MCF 10A (cell line): ENCODE measurements around the gene FUBP3. TPM values are rescaled to one million over a fixed set of nuclear protein-coding genes. Genes with fewer than 3 reads are reported as not detected.

ENCODE experiments used
- BruUV-seq: library from RNA; stranded (reverse); fragments of 400-500 nt; replicated peaks from 2 replicates; lab custom pipeline; 2021; lab: Mats Ljungman, UMichigan
- CTCF ChIA-PET: fragments of 300-600 bp; sonication (Branson Sonifier 250); formaldehyde crosslinking; extraction: SDS; loops from one replicate; lab custom pipeline; 2021; ENCODE audit warnings: antibody characterized with exemption, inconsistent platforms; lab: Yijun Ruan, JAX
- POLR2A ChIA-PET: fragments of 300-600, 350-650 bp; sonication (Branson Sonifier 250); formaldehyde crosslinking; extraction: SDS; loops from one replicate; lab custom pipeline; 2020; ENCODE audit warnings: antibody characterized with exemption, inconsistent platforms; lab: Yijun Ruan, JAX
- DNase-seq: peaks from one replicate; pipeline ENCODE4 v3.0.0-alpha.2; 2018; ENCODE audit not compliant: unreplicated experiment
- H3K27ac Mint-ChIP-seq: one replicate; pipeline ENCODE4 v1.8.0; 2022; ENCODE audit warnings: mild to moderate bottlenecking, low read depth, mixed read lengths; ENCODE audit not compliant: unreplicated experiment
- H3K27me3 Mint-ChIP-seq: one replicate; pipeline ENCODE4 v1.8.0; 2022; ENCODE audit warnings: mixed read lengths; ENCODE audit not compliant: insufficient read depth, unreplicated experiment
- H3K36me3 Mint-ChIP-seq: one replicate; pipeline ENCODE4 v1.8.0; 2022; ENCODE audit warnings: mild to moderate bottlenecking, moderate library complexity, mixed read lengths; ENCODE audit not compliant: insufficient read depth, unreplicated experiment
- H3K4me1 Mint-ChIP-seq: one replicate; pipeline ENCODE4 v1.8.0; 2022; ENCODE audit warnings: mixed read lengths; ENCODE audit not compliant: insufficient read depth, unreplicated experiment
- H3K4me3 Mint-ChIP-seq: one replicate; pipeline ENCODE4 v1.8.0; 2022; ENCODE audit warnings: mild to moderate bottlenecking, moderate library complexity, mixed read lengths; ENCODE audit not compliant: unreplicated experiment
- H3K9me3 Mint-ChIP-seq: one replicate; pipeline ENCODE4 v1.8.0; 2022; ENCODE audit warnings: mixed read lengths; ENCODE audit not compliant: unreplicated experiment
- intact Hi-C: fragments of 100-400 bp; cut with micrococcal nuclease; formaldehyde crosslinking; loops from 2 replicates; pipeline ENCODE4 v1.14.1; 2022
- total RNA-seq: library from RNA; stranded (reverse); gene quantifications from 2 replicates; pipeline ENCODE4 v1.2.3, GENCODE V29; 2022
- TF ChIP-seq, protein P1 (sequence below): fragments of 200-600 bp; IDR thresholded peaks from one replicate; pipeline ENCODE4 v1.8.0; 2022; ENCODE audit warnings: antibody characterized with exemption, mild to moderate bottlenecking; ENCODE audit not compliant: unreplicated experiment

FUBP3 gene
- total RNA-seq, 1 experiment from 2014 or later = 58.0 TPM

DNA sequence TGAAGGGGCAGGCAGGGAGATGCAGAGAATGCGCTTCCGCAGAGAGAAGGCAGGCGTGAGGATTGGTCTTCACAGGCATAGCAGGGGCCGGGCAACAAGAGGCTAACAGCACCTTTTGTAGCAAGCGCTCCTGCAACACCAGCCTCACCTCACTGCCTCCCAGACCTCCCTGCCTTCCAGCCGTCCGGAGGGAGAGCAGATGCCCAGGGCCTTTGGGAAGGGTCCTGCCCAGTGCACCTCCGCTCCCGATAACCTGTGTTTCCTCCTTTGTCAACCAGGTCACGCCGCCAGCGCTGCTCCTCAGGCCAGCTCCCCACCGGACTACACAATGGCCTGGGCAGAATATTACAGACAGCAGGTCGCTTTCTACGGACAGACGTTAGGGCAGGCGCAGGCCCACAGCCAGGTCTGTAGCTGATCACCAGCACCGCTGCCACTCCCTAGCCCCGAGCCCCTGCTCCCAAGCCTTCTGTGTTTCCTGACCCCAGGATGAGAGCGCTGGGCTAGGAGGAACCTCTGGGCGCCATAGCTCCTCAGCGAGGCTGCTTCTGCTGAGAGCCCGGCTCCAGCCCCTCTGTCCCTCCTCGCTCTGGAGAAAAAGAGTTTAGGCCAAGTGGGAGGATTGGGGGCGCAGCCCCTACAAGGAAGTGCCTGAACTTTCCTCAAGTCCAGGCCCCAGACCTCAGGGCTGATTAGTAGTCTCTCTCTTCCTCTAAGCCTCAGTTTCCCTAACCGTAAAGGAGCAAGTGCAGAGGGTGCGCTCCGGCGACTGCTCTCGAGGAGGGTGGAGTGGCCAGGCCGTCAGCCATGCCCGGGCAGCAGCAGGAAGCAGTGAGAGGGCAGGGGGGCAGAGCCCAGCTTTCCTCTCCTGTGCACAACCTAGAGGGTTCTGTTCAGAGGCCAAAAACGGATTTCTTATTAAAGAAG lies 56.6 kb downstream of the FUBP3 start:
- H3K9me3 Mint-ChIP-seq = no peaks in the 10 kb centered on the region

GRCh38 chr9:130636648-130637020 lies 57.3 kb downstream of the FUBP3 start:
- Mint-ChIP-seq H3K36me3 (peaks cover 19% of the 10 kb centered on the region), H3K4me1 (no peaks in the 10 kb centered on the region), H3K27me3 (no peaks in the 10 kb centered on the region), H3K9me3 (no peaks in the 10 kb centered on the region), H3K27ac (no peak overlapping the region), H3K4me3 (no peak overlapping the region)
- ChIA-PET CTCF (no interaction called here), POLR2A (interaction anchor here (0.6 kb wide), 1 partner anchor 96 kb away, joined by 3 read pairs; no protein-coding TSS in a partner anchor)
- TF ChIP-seq, protein P1, sequence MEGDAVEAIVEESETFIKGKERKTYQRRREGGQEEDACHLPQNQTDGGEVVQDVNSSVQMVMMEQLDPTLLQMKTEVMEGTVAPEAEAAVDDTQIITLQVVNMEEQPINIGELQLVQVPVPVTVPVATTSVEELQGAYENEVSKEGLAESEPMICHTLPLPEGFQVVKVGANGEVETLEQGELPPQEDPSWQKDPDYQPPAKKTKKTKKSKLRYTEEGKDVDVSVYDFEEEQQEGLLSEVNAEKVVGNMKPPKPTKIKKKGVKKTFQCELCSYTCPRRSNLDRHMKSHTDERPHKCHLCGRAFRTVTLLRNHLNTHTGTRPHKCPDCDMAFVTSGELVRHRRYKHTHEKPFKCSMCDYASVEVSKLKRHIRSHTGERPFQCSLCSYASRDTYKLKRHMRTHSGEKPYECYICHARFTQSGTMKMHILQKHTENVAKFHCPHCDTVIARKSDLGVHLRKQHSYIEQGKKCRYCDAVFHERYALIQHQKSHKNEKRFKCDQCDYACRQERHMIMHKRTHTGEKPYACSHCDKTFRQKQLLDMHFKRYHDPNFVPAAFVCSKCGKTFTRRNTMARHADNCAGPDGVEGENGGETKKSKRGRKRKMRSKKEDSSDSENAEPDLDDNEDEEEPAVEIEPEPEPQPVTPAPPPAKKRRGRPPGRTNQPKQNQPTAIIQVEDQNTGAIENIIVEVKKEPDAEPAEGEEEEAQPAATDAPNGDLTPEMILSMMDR = no peak
- BruUV-seq = no TSS peak
- no peak for DNase-seq
- intact Hi-C loops = no loop called here

More for the DNA sequence above, 56.6 kb downstream of the FUBP3 start:
- H3K27me3 Mint-ChIP-seq = no peaks in the 10 kb centered on the region
- H3K4me1 Mint-ChIP-seq = no peaks in the 10 kb centered on the region
- H3K4me3 Mint-ChIP-seq = no peak overlapping the region
- TF ChIP-seq, protein P1 = no peak
- BruUV-seq = no TSS peak
- no peak overlapping the region for H3K27ac Mint-ChIP-seq
- CTCF ChIA-PET = interaction anchor here (0.5 kb wide), 1 partner anchor 25 kb away, joined by 4 read pairs; no protein-coding TSS in a partner anchor
- no peak for DNase-seq
- POLR2A ChIA-PET = interaction anchor here (0.6 kb wide), 1 partner anchor 96 kb away, joined by 3 read pairs; no protein-coding TSS in a partner anchor
- intact Hi-C loops = no loop called here
- peaks cover 25% of the 10 kb centered on the region for H3K36me3 Mint-ChIP-seq

DNA sequence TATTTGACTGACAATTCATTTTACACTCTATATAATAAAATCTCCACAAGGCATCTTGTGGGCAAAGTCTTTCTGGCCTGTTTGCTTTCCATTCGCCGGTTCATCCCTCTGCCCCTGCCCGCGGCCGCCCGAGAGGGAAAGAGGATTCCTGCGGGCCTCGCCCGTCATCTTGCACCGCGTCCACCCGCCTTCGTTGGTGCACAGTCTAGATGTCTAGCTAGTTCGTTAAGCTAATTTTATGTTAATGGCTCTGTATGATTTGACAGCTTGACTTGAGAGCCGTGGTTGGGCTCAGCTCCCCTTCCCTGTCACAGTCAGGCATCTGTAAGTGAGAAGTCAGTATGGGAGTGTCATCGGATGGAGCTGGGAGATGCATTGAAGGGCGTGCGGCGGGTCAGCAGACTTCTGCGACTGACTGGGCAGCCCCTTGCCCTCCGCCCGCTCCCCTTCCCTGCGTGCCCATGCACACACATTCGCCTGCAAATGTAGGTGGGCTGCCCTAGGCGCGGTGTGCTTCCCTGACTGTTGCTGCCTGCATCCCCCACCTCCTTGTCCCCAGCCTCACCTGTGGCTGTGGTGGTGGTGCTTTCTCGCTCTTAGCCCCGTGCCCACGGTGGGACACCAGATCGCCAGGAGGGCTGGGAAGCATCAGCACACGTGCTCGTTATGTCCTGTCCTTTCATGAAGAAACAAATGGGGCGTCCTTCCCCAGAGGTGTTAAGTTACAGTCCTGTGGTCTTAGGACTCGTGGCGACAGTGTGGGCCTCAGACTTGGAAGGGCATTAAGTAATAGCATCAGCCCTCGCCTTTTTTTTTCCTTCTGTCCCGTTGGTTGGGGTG lies 59.1 kb downstream of the FUBP3 start:
- BruUV-seq = no TSS peak
- DNase-seq = no peak
- Mint-ChIP-seq H3K9me3 (no peaks in the 10 kb centered on the region), H3K36me3 (peaks cover 19% of the 10 kb centered on the region), H3K27me3 (no peaks in the 10 kb centered on the region), H3K27ac (no peak overlapping the region), H3K4me1 (no peaks in the 10 kb centered on the region), H3K4me3 (no peak overlapping the region)
- POLR2A ChIA-PET = no interaction called here
- intact Hi-C loops = no loop called here
- CTCF ChIA-PET = no interaction called here
- TF ChIP-seq, protein P1 = no peak
